Stimulated activated CD8-positive, alpha-beta memory T cell treated with anti-CD3 and anti-CD28 coated beads, Interleukin-12 subunit alpha, Interleukin-12 subunit beta, amount 100 ng/mL, for 24 hours (primary cell): ENCODE data around the gene OSBPL2.

Experiments used
- DNase-seq: peaks from one replicate; pipeline ENCODE4 v3.0.0-alpha.2; 2020; ENCODE audit errors: extremely low read depth

OSBPL2 gene

GRCh38 chr20:62222266-62222850 is 16.0 kb upstream of the OSBPL2 start:
- DNase-seq: no peak

GRCh38 chr20:62222972-62223371 is 15.3 kb upstream of the OSBPL2 start:
- DNase-seq: no peak

GRCh38 chr20:62223571-62223970 is 14.8 kb upstream of the OSBPL2 start:
- no peak for DNase-seq

GRCh38 chr20:62224113-62224855 is 14.0 kb upstream of the OSBPL2 start:
- no peak for DNase-seq

- DNase-seq: no peak
These were observed 13.3 kb upstream of the OSBPL2 start for GRCh38 chr20:62225026-62225425.

- no peak for DNase-seq
These were observed 12.3 kb upstream of the OSBPL2 start for GRCh38 chr20:62225820-62226635.

- no peak for DNase-seq
These were observed 11.4 kb upstream of the OSBPL2 start for GRCh38 chr20:62226707-62227590.

GRCh38 chr20:62227591-62227976 is 10.7 kb upstream of the OSBPL2 start:
- no peak for DNase-seq

- no peak for DNase-seq
These were observed 10.1 kb upstream of the OSBPL2 start for GRCh38 chr20:62227977-62228958.

GRCh38 chr20:62228982-62229545 is 9.3 kb upstream of the OSBPL2 start:
- no peak for DNase-seq

- DNase-seq: no peak
These were observed 8.7 kb upstream of the OSBPL2 start for GRCh38 chr20:62229667-62230066.

GRCh38 chr20:62230276-62230675 is 8.0 kb upstream of the OSBPL2 start:
- no peak for DNase-seq

- DNase-seq: no peak
These were observed 7.6 kb upstream of the OSBPL2 start for GRCh38 chr20:62230696-62231095.

GRCh38 chr20:62231292-62231691 is 7.0 kb upstream of the OSBPL2 start:
- DNase-seq: no peak

- no peak for DNase-seq
These were observed 6.1 kb upstream of the OSBPL2 start for GRCh38 chr20:62232194-62232593.

GRCh38 chr20:62232770-62233645 is 5.3 kb upstream of the OSBPL2 start:
- DNase-seq: no peak

GRCh38 chr20:62233684-62234083 is 4.6 kb upstream of the OSBPL2 start:
- no peak for DNase-seq

- no peak for DNase-seq
These were observed 4.0 kb upstream of the OSBPL2 start for GRCh38 chr20:62234339-62234738.
